Dermis microvascular lymphatic vessel endothelial cell (primary cell): ENCODE data around the gene UBAC2. TPM values are rescaled to one million over a fixed set of nuclear protein-coding genes. Genes with fewer than 3 reads are reported as not detected.

Experiments used
- DNase-seq, 2 donors: peaks; one replicate each; pipeline versions ENCODE4 v3.0.0 to v3.0.0-alpha.2; 2010; ENCODE audit warnings: low read depth in 2 of 2
- total RNA-seq: library from RNA; depleted of rRNA; stranded (reverse); fragments of >200 nt; gene quantifications from 2 replicates; pipeline ENCODE4 v1.2.1, GENCODE V29; 2014

The UBAC2 gene
- total RNA-seq: 25.8 and 33.9 TPM in 2 replicates

GRCh38 chr13:99200432-99201167 is at the start of gene UBAC2:
UBAC2 (plus strand) TSS chr13:99200854; CDS start chr13:99200909, 55 bp downstream.
- DNase-seq: peak; percentile 89 to 95

GRCh38 chr13:99151516-99151915 is 49.1 kb upstream of the UBAC2 start:
- no peak for DNase-seq

GRCh38 chr13:99153219-99153618 is 47.4 kb upstream of the UBAC2 start:
- no peak for DNase-seq

GRCh38 chr13:99154064-99154463 is 46.6 kb upstream of the UBAC2 start:
- no peak for DNase-seq

GRCh38 chr13:99155821-99156220 is 44.8 kb upstream of the UBAC2 start:
- DNase-seq: no peak

GRCh38 chr13:99157046-99157445 is 43.6 kb upstream of the UBAC2 start:
- DNase-seq: no peak

GRCh38 chr13:99158846-99159245 is 41.8 kb upstream of the UBAC2 start:
- no peak for DNase-seq

- no peak for DNase-seq
These were observed 41.2 kb upstream of the UBAC2 start for GRCh38 chr13:99159331-99160061.

- DNase-seq: no peak
These were observed 40.2 kb upstream of the UBAC2 start for GRCh38 chr13:99160415-99160814.

- no peak for DNase-seq
These were observed 39.1 kb upstream of the UBAC2 start for GRCh38 chr13:99161512-99161911.

GRCh38 chr13:99162567-99163361 is 37.9 kb upstream of the UBAC2 start:
- DNase-seq: no peak

GRCh38 chr13:99164226-99164625 is 36.4 kb upstream of the UBAC2 start:
- DNase-seq: no peak

GRCh38 chr13:99165753-99166587 is 34.7 kb upstream of the UBAC2 start:
- no peak for DNase-seq

- DNase-seq: no peak
These were observed 27.7 kb upstream of the UBAC2 start for GRCh38 chr13:99172951-99173350.

- DNase-seq: no peak
These were observed 27.0 kb upstream of the UBAC2 start for GRCh38 chr13:99173606-99174005.

- DNase-seq: no peak
These were observed 26.0 kb upstream of the UBAC2 start for GRCh38 chr13:99174533-99175100.

- DNase-seq: peak; percentile 32 to 63
These were observed 24.1 kb upstream of the UBAC2 start for GRCh38 chr13:99176309-99177276.

- no peak for DNase-seq
These were observed 22.0 kb upstream of the UBAC2 start for GRCh38 chr13:99178636-99179035.

GRCh38 chr13:99179460-99179859 is 21.2 kb upstream of the UBAC2 start:
- DNase-seq: no peak

GRCh38 chr13:99182439-99182838 is 18.2 kb upstream of the UBAC2 start:
- DNase-seq: no peak
